22Rv1 (cell line): ENCODE results near the gene LIPA.

Source experiments
- ZFX ChIP-seq: fragments of 450-650 bp; IDR thresholded peaks from 2 replicates; pipeline ENCODE4 v1.6.1; 2017; ENCODE audit warnings: antibody characterized with exemption, borderline replicate concordance
- TF ChIP-seq, protein P1 (sequence below): fragments of 450-650 bp; IDR thresholded peaks from 2 replicates; pipeline ENCODE4 v1.5.1; 2017; ENCODE audit warnings: mild to moderate bottlenecking

DNA sequence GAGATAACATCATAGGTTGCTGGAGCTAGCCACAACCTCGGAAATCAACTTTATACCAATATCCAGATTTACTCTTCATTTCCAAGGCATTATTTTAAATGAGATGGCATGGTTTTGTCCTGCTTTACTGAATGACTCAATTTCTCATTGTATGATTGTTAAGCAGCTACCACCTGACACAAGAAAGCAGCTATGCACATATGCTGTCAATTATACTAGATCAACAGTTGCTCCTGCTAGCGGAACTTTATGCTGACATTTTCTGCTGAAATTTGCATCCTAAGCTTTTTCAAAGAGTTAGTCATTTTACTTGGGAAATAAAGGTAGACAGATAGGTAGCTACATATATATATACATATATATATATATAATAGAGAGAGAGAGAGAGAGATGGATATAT lies 35.5 kb downstream of the LIPA start:
- TF ChIP-seq, protein P1, sequence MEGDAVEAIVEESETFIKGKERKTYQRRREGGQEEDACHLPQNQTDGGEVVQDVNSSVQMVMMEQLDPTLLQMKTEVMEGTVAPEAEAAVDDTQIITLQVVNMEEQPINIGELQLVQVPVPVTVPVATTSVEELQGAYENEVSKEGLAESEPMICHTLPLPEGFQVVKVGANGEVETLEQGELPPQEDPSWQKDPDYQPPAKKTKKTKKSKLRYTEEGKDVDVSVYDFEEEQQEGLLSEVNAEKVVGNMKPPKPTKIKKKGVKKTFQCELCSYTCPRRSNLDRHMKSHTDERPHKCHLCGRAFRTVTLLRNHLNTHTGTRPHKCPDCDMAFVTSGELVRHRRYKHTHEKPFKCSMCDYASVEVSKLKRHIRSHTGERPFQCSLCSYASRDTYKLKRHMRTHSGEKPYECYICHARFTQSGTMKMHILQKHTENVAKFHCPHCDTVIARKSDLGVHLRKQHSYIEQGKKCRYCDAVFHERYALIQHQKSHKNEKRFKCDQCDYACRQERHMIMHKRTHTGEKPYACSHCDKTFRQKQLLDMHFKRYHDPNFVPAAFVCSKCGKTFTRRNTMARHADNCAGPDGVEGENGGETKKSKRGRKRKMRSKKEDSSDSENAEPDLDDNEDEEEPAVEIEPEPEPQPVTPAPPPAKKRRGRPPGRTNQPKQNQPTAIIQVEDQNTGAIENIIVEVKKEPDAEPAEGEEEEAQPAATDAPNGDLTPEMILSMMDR, result no peak
- TF ChIP-seq ZFX, result no peak
